ENCODE results near the gene FGF12.
A peak's percentile ranks its signal among the peaks of the same experiment; 100 is the strongest.

- TF ChIP-seq, protein P1, sequence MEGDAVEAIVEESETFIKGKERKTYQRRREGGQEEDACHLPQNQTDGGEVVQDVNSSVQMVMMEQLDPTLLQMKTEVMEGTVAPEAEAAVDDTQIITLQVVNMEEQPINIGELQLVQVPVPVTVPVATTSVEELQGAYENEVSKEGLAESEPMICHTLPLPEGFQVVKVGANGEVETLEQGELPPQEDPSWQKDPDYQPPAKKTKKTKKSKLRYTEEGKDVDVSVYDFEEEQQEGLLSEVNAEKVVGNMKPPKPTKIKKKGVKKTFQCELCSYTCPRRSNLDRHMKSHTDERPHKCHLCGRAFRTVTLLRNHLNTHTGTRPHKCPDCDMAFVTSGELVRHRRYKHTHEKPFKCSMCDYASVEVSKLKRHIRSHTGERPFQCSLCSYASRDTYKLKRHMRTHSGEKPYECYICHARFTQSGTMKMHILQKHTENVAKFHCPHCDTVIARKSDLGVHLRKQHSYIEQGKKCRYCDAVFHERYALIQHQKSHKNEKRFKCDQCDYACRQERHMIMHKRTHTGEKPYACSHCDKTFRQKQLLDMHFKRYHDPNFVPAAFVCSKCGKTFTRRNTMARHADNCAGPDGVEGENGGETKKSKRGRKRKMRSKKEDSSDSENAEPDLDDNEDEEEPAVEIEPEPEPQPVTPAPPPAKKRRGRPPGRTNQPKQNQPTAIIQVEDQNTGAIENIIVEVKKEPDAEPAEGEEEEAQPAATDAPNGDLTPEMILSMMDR (IDR thresholded peaks at IDR 0.05): peak in 3 of 6 experiments; percentile 40 to 62 (median 58)
- TF ChIP-seq POLR2A (IDR thresholded peaks at IDR 0.05): no peak
Measured at GRCh38 chr3:192422997-192423342, 304.4 kb downstream of the FGF12 start.
